ENCODE measurements around the gene SPRR4. TPM values are rescaled to one million over a fixed set of nuclear protein-coding genes. Genes with fewer than 3 reads are reported as not detected.

Gene SPRR4
- polyA plus RNA-seq, 1 donor (not counting 4 experiments of a cell fraction or from before 2014, with no cell fraction given): 1.9 TPM

DNA sequence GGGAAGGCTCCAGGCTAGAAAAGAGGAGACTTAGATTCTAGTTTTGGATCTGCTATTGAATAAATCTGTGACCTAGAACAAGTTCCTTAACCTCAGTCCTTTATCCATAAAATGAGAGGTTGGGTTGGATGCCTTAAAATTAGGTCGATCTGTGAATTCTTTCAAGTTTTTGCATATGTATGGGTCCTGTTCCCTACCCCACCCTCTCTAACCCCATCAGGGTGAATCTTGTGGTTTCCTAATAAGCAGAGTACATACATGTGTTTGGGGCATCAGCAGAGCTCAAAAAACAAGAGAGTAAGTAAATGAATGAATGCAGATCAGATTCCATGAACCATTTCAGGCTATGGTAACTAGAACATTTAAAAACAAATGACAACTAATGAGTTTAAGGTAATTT, 6.2 kb downstream of the SPRR4 start:
- Histone ChIP-seq H3K27me3 (ENCODE audit: control insufficient read depth, extremely low read depth, insufficient read depth, low read length) (no peaks in the 10 kb centered on the region), H3K4me1 (ENCODE audit: control insufficient read depth, extremely low read depth, insufficient read depth, low read length) (peaks cover 13% of the 10 kb centered on the region), H3K9me3 (ENCODE audit: control insufficient read depth, low read depth, low read length) (no peaks in the 10 kb centered on the region), H2AFZ (ENCODE audit: control insufficient read depth, low read length) (no peak overlapping the region), H3K27ac (ENCODE audit: control insufficient read depth, insufficient read depth, low read length) (no peak overlapping the region), H3K79me2 (ENCODE audit: control insufficient read depth, insufficient read depth, low read length) (no peaks in the 10 kb centered on the region), H3K4me3 (ENCODE audit: control insufficient read depth in 2 of 3, extremely low read depth in 1 of 3, insufficient read depth in 2 of 3, low read depth in 1 of 3, low read length in 3 of 3) (no peak overlapping the region), H3K9me1 (ENCODE audit: control insufficient read depth, extremely low read depth, insufficient read depth, low read length) (no peaks in the 10 kb centered on the region), H4K20me1 (ENCODE audit: control insufficient read depth, extremely low read depth, insufficient read depth, low read length) (no peaks in the 10 kb centered on the region), H3K36me3 (ENCODE audit: control insufficient read depth in 2 of 2, extremely low read depth in 1 of 2, insufficient read depth in 2 of 2, low read length in 2 of 2) (no peaks in the 10 kb centered on the region), H3K9ac (ENCODE audit: control insufficient read depth, extremely low read depth, insufficient read depth, low read length) (no peak overlapping the region), H3K4me2 (ENCODE audit: control insufficient read depth, extremely low read depth, insufficient read depth, low read depth, low read length) (no peak overlapping the region)
- dilution Hi-C loops (cut with MboI; ENCODE audit: extremely low pct_ligation_motif_present, low sequenced_read_pairs): no loop called here
- no peak for TF ChIP-seq EZH2 (IDR thresholded peaks at IDR 0.05; ENCODE audit: low read length)
- TF ChIP-seq, protein P1, sequence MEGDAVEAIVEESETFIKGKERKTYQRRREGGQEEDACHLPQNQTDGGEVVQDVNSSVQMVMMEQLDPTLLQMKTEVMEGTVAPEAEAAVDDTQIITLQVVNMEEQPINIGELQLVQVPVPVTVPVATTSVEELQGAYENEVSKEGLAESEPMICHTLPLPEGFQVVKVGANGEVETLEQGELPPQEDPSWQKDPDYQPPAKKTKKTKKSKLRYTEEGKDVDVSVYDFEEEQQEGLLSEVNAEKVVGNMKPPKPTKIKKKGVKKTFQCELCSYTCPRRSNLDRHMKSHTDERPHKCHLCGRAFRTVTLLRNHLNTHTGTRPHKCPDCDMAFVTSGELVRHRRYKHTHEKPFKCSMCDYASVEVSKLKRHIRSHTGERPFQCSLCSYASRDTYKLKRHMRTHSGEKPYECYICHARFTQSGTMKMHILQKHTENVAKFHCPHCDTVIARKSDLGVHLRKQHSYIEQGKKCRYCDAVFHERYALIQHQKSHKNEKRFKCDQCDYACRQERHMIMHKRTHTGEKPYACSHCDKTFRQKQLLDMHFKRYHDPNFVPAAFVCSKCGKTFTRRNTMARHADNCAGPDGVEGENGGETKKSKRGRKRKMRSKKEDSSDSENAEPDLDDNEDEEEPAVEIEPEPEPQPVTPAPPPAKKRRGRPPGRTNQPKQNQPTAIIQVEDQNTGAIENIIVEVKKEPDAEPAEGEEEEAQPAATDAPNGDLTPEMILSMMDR (optimal IDR thresholded peaks at IDR 0.05 in 1 of 3, IDR thresholded peaks at IDR 0.05 in 1 of 3, conservative IDR thresholded peaks at IDR 0.05 in 1 of 3; ENCODE audit: extremely low read depth in 1 of 3, insufficient read depth in 2 of 3, low read length in 3 of 3): no peak
- FAIRE-seq (no peak), DNase-seq (ENCODE audit: low read depth, low spot score) (no peak)

DNA sequence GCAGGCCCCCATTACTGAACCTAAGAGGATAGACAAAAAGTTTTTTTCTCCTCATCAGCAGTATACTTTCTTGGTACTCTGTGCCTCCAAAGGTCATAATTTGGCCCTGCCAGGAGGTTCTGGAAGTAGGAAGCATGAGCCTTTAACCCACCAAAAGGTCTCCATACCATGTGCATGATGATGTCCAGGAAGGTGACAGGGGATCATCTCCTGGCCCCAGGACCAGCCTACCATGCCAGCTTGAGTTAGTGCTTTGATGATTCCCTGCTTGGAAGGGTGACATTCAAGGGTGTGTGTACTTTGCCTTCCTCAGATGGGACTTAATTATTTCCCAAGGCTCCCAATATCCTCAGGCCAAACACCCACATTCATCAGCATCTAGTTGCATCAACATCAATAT, 7.2 kb downstream of the SPRR4 start:
- no peak for TF ChIP-seq EZH2 (IDR thresholded peaks at IDR 0.05; ENCODE audit: low read length)
- TF ChIP-seq, protein P1 (optimal IDR thresholded peaks at IDR 0.05 in 1 of 3, IDR thresholded peaks at IDR 0.05 in 1 of 3, conservative IDR thresholded peaks at IDR 0.05 in 1 of 3; ENCODE audit: extremely low read depth in 1 of 3, insufficient read depth in 2 of 3, low read length in 3 of 3): no peak
- no peak overlapping the region for H3K27ac ChIP-seq (ENCODE audit: control insufficient read depth, insufficient read depth, low read length)
- dilution Hi-C loops (cut with MboI; ENCODE audit: extremely low pct_ligation_motif_present, low sequenced_read_pairs): no loop called here
- no peaks in the 10 kb centered on the region for H4K20me1 ChIP-seq (ENCODE audit: control insufficient read depth, extremely low read depth, insufficient read depth, low read length)
- no peak overlapping the region for H3K4me3 ChIP-seq (ENCODE audit: control insufficient read depth in 2 of 3, extremely low read depth in 1 of 3, insufficient read depth in 2 of 3, low read depth in 1 of 3, low read length in 3 of 3)
- no peaks in the 10 kb centered on the region for H3K36me3 ChIP-seq (ENCODE audit: control insufficient read depth in 2 of 2, extremely low read depth in 1 of 2, insufficient read depth in 2 of 2, low read length in 2 of 2)
- H3K9ac ChIP-seq (ENCODE audit: control insufficient read depth, extremely low read depth, insufficient read depth, low read length): no peak overlapping the region
- no peak for DNase-seq (ENCODE audit: low read depth, low spot score)
- H3K4me2 ChIP-seq (ENCODE audit: control insufficient read depth, extremely low read depth, insufficient read depth, low read depth, low read length): no peak overlapping the region
- peaks cover 5% of the 10 kb centered on the region for H3K4me1 ChIP-seq (ENCODE audit: control insufficient read depth, extremely low read depth, insufficient read depth, low read length)
- no peaks in the 10 kb centered on the region for H3K9me1 ChIP-seq (ENCODE audit: control insufficient read depth, extremely low read depth, insufficient read depth, low read length)
- no peaks in the 10 kb centered on the region for H3K9me3 ChIP-seq (ENCODE audit: control insufficient read depth, low read depth, low read length)
- H2AFZ ChIP-seq (ENCODE audit: control insufficient read depth, low read length): no peak overlapping the region
- FAIRE-seq: no peak
- no peaks in the 10 kb centered on the region for H3K79me2 ChIP-seq (ENCODE audit: control insufficient read depth, insufficient read depth, low read length)
- H3K27me3 ChIP-seq (ENCODE audit: control insufficient read depth, extremely low read depth, insufficient read depth, low read length): no peaks in the 10 kb centered on the region
